Endothelial cell of umbilical vein (primary cell): Measurements from ENCODE around the gene AQP7. TPM values are rescaled to one million over a fixed set of nuclear protein-coding genes. Genes with fewer than 3 reads are reported as not detected.

Experiments used
- BruUV-seq: library from RNA; stranded (reverse); fragments of 400-500 nt; replicated peaks from 2 replicates; lab custom pipeline; 2021; lab: Mats Ljungman, UMichigan
- CTCF ChIA-PET: fragments of 300-600, 350-600 bp; sonication (Branson Sonifier 250); formaldehyde crosslinking; loops from one replicate; lab custom pipeline; 2021; ENCODE audit warnings: antibody characterized with exemption, inconsistent platforms; lab: Charles Lee
- POLR2A ChIA-PET: fragments of 300-600, 350-600 bp; sonication (Branson Sonifier 250); formaldehyde crosslinking; loops from one replicate; lab custom pipeline; 2021; ENCODE audit warnings: antibody characterized with exemption, inconsistent platforms; lab: Charles Lee
- DNase-seq: peaks from one replicate; pipeline ENCODE4 v3.0.0-alpha.2; 2011; ENCODE audit warnings: low read depth, low spot score
- FAIRE-seq: peaks from 2 replicates; lab custom pipeline; 2011; peaks lifted over from hg19 to GRCh38; lab: Jason Lieb, UNC
- H2AFZ ChIP-seq: 2 replicates; pipeline ENCODE4 v1.6.0; 2012; ENCODE audit warnings: low read depth, low read length, control low read depth, inconsistent platforms
- H3K27ac ChIP-seq: 2 replicates; pipeline ENCODE4 v1.5.1; 2011; ENCODE audit warnings: low read depth, mild to moderate bottlenecking, control low read depth, low read length, moderate library complexity; ENCODE audit not compliant: insufficient read depth
- H3K27me3 ChIP-seq, 2 experiments: 2 replicates each; pipeline versions ENCODE4 v1.6.0 to v1.6.1; 2011; ENCODE audit warnings: low read length in 2 of 2, mixed read lengths in 1 of 2; ENCODE audit not compliant: control insufficient read depth in 2 of 2, insufficient read depth in 2 of 2
- H3K36me3 ChIP-seq, 2 experiments: 2 replicates in 1 of 2; 3 replicates in 1 of 2; pipeline ENCODE4 v1.5.1; 2011; ENCODE audit warnings: low read length in 2 of 2, mild to moderate bottlenecking in 1 of 2, moderate library complexity in 1 of 2; ENCODE audit not compliant: control insufficient read depth in 2 of 2, insufficient read depth in 2 of 2; ENCODE audit errors: extremely low read depth in 1 of 2
- H3K4me1 ChIP-seq: 3 replicates; pipeline ENCODE4 v1.5.1; 2011; ENCODE audit warnings: mild to moderate bottlenecking, low read length; ENCODE audit not compliant: control insufficient read depth, insufficient read depth; ENCODE audit errors: extremely low read depth
- H3K4me2 ChIP-seq: 2 replicates; pipeline ENCODE4 v1.6.1; 2011; ENCODE audit warnings: low read length, control low read depth, mixed read lengths; ENCODE audit not compliant: insufficient read depth
- H3K4me3 ChIP-seq, 3 experiments: fragments of 200-600 bp in 1 of 3; sonication (generic), shearing (Covaris generic) in 1 of 3; replicated peaks in 1 of 3; 2 replicates each; pipeline ENCODE4 v1.5.1; 2011 to 2016; ENCODE audit warnings: control low read depth in 3 of 3, low read length in 3 of 3, mild to moderate bottlenecking in 2 of 3, inconsistent platforms in 1 of 3, low read depth in 1 of 3, moderate library complexity in 1 of 3; ENCODE audit not compliant: insufficient read depth in 1 of 3
- H3K79me2 ChIP-seq: 2 replicates; pipeline ENCODE4 v1.6.0; 2012; ENCODE audit warnings: low read length, inconsistent platforms; ENCODE audit not compliant: control insufficient read depth, insufficient read depth
- H3K9ac ChIP-seq: replicated peaks from 2 replicates; pipeline ENCODE3; 2011; ENCODE audit warnings: low read length, control low read depth; ENCODE audit not compliant: insufficient read depth; ENCODE audit errors: extremely low read depth
- H3K9me1 ChIP-seq: replicated peaks from 3 replicates; pipeline ENCODE4 v1.6.0; 2011; ENCODE audit warnings: mild to moderate bottlenecking, low read length; ENCODE audit not compliant: control insufficient read depth, insufficient read depth; ENCODE audit errors: extremely low read depth
- H3K9me3 ChIP-seq: replicated peaks from 2 replicates; pipeline ENCODE4 v1.5.1; 2012; ENCODE audit warnings: low read length, inconsistent platforms; ENCODE audit not compliant: control insufficient read depth, insufficient read depth
- H4K20me1 ChIP-seq: replicated peaks from 2 replicates; pipeline ENCODE3; 2011; ENCODE audit warnings: mild to moderate bottlenecking, low read length; ENCODE audit not compliant: control insufficient read depth, insufficient read depth; ENCODE audit errors: extremely low read depth
- EZH2 ChIP-seq: IDR thresholded peaks from 2 replicates; pipeline ENCODE4 v1.6.1; 2012; ENCODE audit warnings: borderline replicate concordance, low read depth, mild to moderate bottlenecking, moderate library complexity, low read length, inconsistent platforms; ENCODE audit not compliant: severe bottlenecking
- FOS ChIP-seq: IDR thresholded peaks from 2 replicates; pipeline ENCODE4 v1.6.1; 2011; ENCODE audit warnings: mild to moderate bottlenecking, low read length, moderate library complexity, borderline replicate concordance; ENCODE audit not compliant: insufficient read depth
- GATA2 ChIP-seq: IDR thresholded peaks from 2 replicates; pipeline ENCODE4 v1.7.0; 2011; ENCODE audit warnings: low read depth, mild to moderate bottlenecking, moderate library complexity, mixed read lengths, low read length; ENCODE audit not compliant: insufficient read length, insufficient read depth
- JUN ChIP-seq: IDR thresholded peaks from 2 replicates; pipeline ENCODE4 v1.6.1; 2011; ENCODE audit warnings: borderline replicate concordance, low read depth; ENCODE audit not compliant: insufficient read length, insufficient read depth
- MAX ChIP-seq: IDR thresholded peaks from 2 replicates; pipeline ENCODE4 v1.6.1; 2011; ENCODE audit not compliant: insufficient read depth, insufficient read length
- MYC ChIP-seq: IDR thresholded peaks from one replicate; pipeline ENCODE4 v1.6.1; 2011; ENCODE audit warnings: mild to moderate bottlenecking, low read depth, low read length
- POLR2A ChIP-seq: IDR thresholded peaks from 2 replicates; pipeline ENCODE4 v1.6.1; 2012; ENCODE audit warnings: low read depth, mild to moderate bottlenecking, control low read depth, low read length
- POLR2AphosphoS5 ChIP-seq: IDR thresholded peaks from 2 replicates; pipeline ENCODE4 v1.6.1; 2012; ENCODE audit warnings: low read depth, mild to moderate bottlenecking, control low read depth, low read length, moderate library complexity; ENCODE audit not compliant: insufficient read depth
- dilution Hi-C: fragments of 300-500 bp; cut with MboI; formaldehyde crosslinking; loops from one replicate; pipeline ENCODE4 v1.15.0; 2019; ENCODE audit warnings: low sequenced_read_pairs; ENCODE audit not compliant: extremely low pct_ligation_motif_present
- intact Hi-C: fragments of 100-400 bp; cut with micrococcal nuclease; formaldehyde crosslinking; loops from one replicate; pipeline ENCODE4 v1.10.0; 2022
- polyA plus RNA-seq, 4 experiments: library from polyadenylated mRNA; depleted of rRNA in 3 of 4; stranded (reverse) in 3 of 4; unstranded in 1 of 4; fragments of >200 nt; gene quantifications; 2 replicates each; pipeline versions ENCODE4 v1.2.1 to v1.2.3, GENCODE V29; 2011 to 2012; ENCODE audit warnings: missing spikeins in 1 of 4
- total RNA-seq: library from RNA; stranded (reverse); gene quantifications from 2 replicates; pipeline ENCODE4 v1.2.3, GENCODE V29; 2021
- TF ChIP-seq, protein P1 (sequence below), 2 donors: IDR thresholded peaks; 1 replicate in 1 of 2; 2 replicates in 1 of 2; pipeline ENCODE4 v1.5.1; 2011; ENCODE audit warnings: low read length in 2 of 2, mild to moderate bottlenecking in 2 of 2, moderate library complexity in 2 of 2, control low read depth in 1 of 2, inconsistent platforms in 1 of 2, low read depth in 1 of 2; ENCODE audit not compliant: insufficient read depth in 1 of 2; ENCODE audit errors: extremely low read depth in 1 of 2

AQP7 gene
- total and polyA plus RNA-seq, 2 donors (not counting 3 experiments of a cell fraction or from before 2014, with no cell fraction given), result 3.7 TPM; not detected in 1

GRCh38 chr9:33426843-33427293 is 24.5 kb upstream of the AQP7 start:
- CTCF ChIA-PET, result interaction anchor here (1.2 kb wide), 1 partner anchor 26 kb away, joined by 3 read pairs; no protein-coding TSS in a partner anchor
- H3K4me3 ChIP-seq, result no peak overlapping the region

More at GRCh38 chr9:33426843-33427293, 24.5 kb upstream of the AQP7 start:
- Histone ChIP-seq H2AFZ (no peak overlapping the region), H3K36me3 (no peaks in the 10 kb centered on the region), H3K9me3 (no peaks in the 10 kb centered on the region), H3K9me1 (no peaks in the 10 kb centered on the region), H3K4me2 (no peak overlapping the region), H3K27ac (no peak overlapping the region), H3K79me2 (no peaks in the 10 kb centered on the region), H4K20me1 (no peaks in the 10 kb centered on the region), H3K4me1 (no peaks in the 10 kb centered on the region), H3K27me3 (no peaks in the 10 kb centered on the region), H3K9ac (no peak overlapping the region)
- POLR2A ChIA-PET, result no interaction called here
- no peak for TF ChIP-seq MAX
- no peak for TF ChIP-seq FOS
- TF ChIP-seq GATA2, result no peak
- TF ChIP-seq, protein P1, sequence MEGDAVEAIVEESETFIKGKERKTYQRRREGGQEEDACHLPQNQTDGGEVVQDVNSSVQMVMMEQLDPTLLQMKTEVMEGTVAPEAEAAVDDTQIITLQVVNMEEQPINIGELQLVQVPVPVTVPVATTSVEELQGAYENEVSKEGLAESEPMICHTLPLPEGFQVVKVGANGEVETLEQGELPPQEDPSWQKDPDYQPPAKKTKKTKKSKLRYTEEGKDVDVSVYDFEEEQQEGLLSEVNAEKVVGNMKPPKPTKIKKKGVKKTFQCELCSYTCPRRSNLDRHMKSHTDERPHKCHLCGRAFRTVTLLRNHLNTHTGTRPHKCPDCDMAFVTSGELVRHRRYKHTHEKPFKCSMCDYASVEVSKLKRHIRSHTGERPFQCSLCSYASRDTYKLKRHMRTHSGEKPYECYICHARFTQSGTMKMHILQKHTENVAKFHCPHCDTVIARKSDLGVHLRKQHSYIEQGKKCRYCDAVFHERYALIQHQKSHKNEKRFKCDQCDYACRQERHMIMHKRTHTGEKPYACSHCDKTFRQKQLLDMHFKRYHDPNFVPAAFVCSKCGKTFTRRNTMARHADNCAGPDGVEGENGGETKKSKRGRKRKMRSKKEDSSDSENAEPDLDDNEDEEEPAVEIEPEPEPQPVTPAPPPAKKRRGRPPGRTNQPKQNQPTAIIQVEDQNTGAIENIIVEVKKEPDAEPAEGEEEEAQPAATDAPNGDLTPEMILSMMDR (IDR thresholded peaks at IDR 0.05; ENCODE audit: extremely low read depth in 1 of 2, insufficient read depth in 1 of 2, low read depth in 1 of 2, low read length in 2 of 2), result no peak
- TF ChIP-seq POLR2AphosphoS5, result no peak
- no peak for TF ChIP-seq JUN
- TF ChIP-seq POLR2A, result no peak
- no peak for TF ChIP-seq MYC
- TF ChIP-seq EZH2, result no peak
- DNase-seq, result no peak
- FAIRE-seq, result no peak
- no TSS peak for BruUV-seq
- intact Hi-C loops (no loop called here), dilution Hi-C loops (no loop called here)
